ENCODE data around the gene CIDEC.

GRCh38 chr3:9817436-9817835 lies 62.6 kb downstream of the CIDEC start:
- TF ChIP-seq CTCF (IDR thresholded peaks at IDR 0.05) (no peak), POLR2A (IDR thresholded peaks at IDR 0.05) (no peak)
